GM12873 (cell line): ENCODE data around the gene PDE4D.

Experiments used
- CTCF ChIP-seq: IDR thresholded peaks from 2 replicates; pipeline ENCODE4 v1.5.1; 2012; ENCODE audit warnings: low read depth, mild to moderate bottlenecking, moderate library complexity, low read length, control low read depth; ENCODE audit not compliant: insufficient read depth; ENCODE audit errors: missing control alignments

Gene PDE4D

GRCh38 chr5:59893429-59894227, at the start of gene PDE4D:
Gene PDE4D, minus strand, starts transcription at chr5:59893726.
- TF ChIP-seq CTCF, result no peak

- TF ChIP-seq CTCF, result no peak
Observed at GRCh38 chr5:59937633-59938032, 44.1 kb upstream of the PDE4D start.

- TF ChIP-seq CTCF, result no peak
Observed at GRCh38 chr5:59923465-59923864, 29.9 kb upstream of the PDE4D start.

- TF ChIP-seq CTCF, result no peak
Observed at GRCh38 chr5:59922220-59922619, 28.7 kb upstream of the PDE4D start.

- TF ChIP-seq CTCF, result no peak
Observed at GRCh38 chr5:59921816-59922215, 28.3 kb upstream of the PDE4D start.

- no peak for TF ChIP-seq CTCF
Observed at GRCh38 chr5:59919484-59919883, 26.0 kb upstream of the PDE4D start.

- TF ChIP-seq CTCF, result no peak
Observed at GRCh38 chr5:59917121-59917520, 23.6 kb upstream of the PDE4D start.
